ENCODE results near the gene FBXL7. TPM values are rescaled to one million over a fixed set of nuclear protein-coding genes. Genes with fewer than 3 reads are reported as not detected.

FBXL7 gene
- total and polyA plus RNA-seq, 2 donors (not counting 3 experiments of a cell fraction or from before 2014, with no cell fraction given) = 23.5 to 32.2 TPM

DNA sequence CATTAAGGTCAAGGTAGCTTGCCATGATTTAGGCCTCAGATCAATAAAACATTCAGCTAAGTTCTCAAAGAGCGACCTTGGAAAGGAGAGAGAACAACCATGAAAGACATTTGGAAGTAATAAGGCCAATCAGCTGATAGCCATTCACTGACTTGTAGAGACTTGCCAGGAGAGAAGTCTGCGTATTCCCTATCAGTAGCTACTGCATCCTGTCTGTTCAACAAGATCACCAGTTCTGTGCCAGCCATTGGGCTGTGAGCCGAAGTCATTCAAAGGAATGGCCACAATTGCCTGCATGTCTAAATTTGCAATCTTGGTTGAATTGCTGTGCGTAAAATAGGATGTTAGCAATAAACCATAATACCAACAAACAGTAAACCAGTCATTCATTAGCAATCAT is 219.8 kb downstream of the FBXL7 start:
- peaks cover 2% of the 10 kb centered on the region for H4K20me1 ChIP-seq (replicated peaks; ENCODE audit: control insufficient read depth, extremely low read depth, insufficient read depth, low read length)
- H3K79me2 ChIP-seq (ENCODE audit: control insufficient read depth, insufficient read depth, low read length) = peaks cover 8% of the 10 kb centered on the region
- H3K27me3 ChIP-seq (ENCODE audit: control insufficient read depth in 2 of 2, insufficient read depth in 2 of 2, low read length in 2 of 2) = no peaks in the 10 kb centered on the region
- no peak overlapping the region for H3K9ac ChIP-seq (replicated peaks; ENCODE audit: extremely low read depth, insufficient read depth, low read length)
- no peak overlapping the region for H3K27ac ChIP-seq (ENCODE audit: insufficient read depth, low read depth, low read length)
- CTCF ChIA-PET = interaction anchor here (0.7 to 1.7 kb wide), 8 partner anchors 9 to 274 kb away, joined by 3 to 8 read pairs (median 3); no protein-coding TSS in a partner anchor
- peak overlapping the region; percentile 64 for H3K4me2 ChIP-seq (ENCODE audit: insufficient read depth, low read length)
- no TSS peak for BruUV-seq (replicated peaks)
- H3K4me1 ChIP-seq (ENCODE audit: control insufficient read depth, extremely low read depth, insufficient read depth, low read length) = peaks cover 27% of the 10 kb centered on the region
- POLR2A ChIA-PET = no interaction called here
- intact Hi-C loops (cut with micrococcal nuclease) (no loop called here), dilution Hi-C loops (cut with MboI; ENCODE audit: extremely low pct_ligation_motif_present, low sequenced_read_pairs) (no loop called here)
- no peaks in the 10 kb centered on the region for H3K9me1 ChIP-seq (replicated peaks; ENCODE audit: control insufficient read depth, extremely low read depth, insufficient read depth, low read length)
- peak overlapping the region; percentile 5 for H2AFZ ChIP-seq (ENCODE audit: low read depth, low read length)
- peak; percentile 55 for FAIRE-seq
- H3K4me3 ChIP-seq (replicated peaks in 1 of 3; ENCODE audit: insufficient read depth in 1 of 3, low read depth in 1 of 3, low read length in 3 of 3) = no peak overlapping the region
- TF ChIP-seq GATA2 (IDR thresholded peaks at IDR 0.05; ENCODE audit: insufficient read depth, insufficient read length, low read depth, low read length) (no peak), POLR2AphosphoS5 (IDR thresholded peaks at IDR 0.05; ENCODE audit: insufficient read depth, low read depth, low read length) (peak; percentile 19), FOS (IDR thresholded peaks at IDR 0.05; ENCODE audit: borderline replicate concordance, insufficient read depth, low read length) (no peak), JUN (IDR thresholded peaks at IDR 0.05; ENCODE audit: borderline replicate concordance, insufficient read depth, insufficient read length, low read depth) (no peak)
- TF ChIP-seq, protein P1, sequence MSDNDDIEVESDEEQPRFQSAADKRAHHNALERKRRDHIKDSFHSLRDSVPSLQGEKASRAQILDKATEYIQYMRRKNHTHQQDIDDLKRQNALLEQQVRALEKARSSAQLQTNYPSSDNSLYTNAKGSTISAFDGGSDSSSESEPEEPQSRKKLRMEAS (IDR thresholded peaks at IDR 0.05; ENCODE audit: insufficient read depth, insufficient read length) = no peak
- DNase-seq (ENCODE audit: low read depth, low spot score) = peak; percentile 85
- no peaks in the 10 kb centered on the region for H3K9me3 ChIP-seq (replicated peaks; ENCODE audit: control insufficient read depth, insufficient read depth, low read length)
- H3K36me3 ChIP-seq (ENCODE audit: control insufficient read depth in 2 of 2, extremely low read depth in 1 of 2, insufficient read depth in 2 of 2, low read length in 2 of 2) = no peaks in the 10 kb centered on the region

GRCh38 chr5:15720515-15720914 is 220.5 kb downstream of the FBXL7 start:
- Histone ChIP-seq H3K36me3 (ENCODE audit: control insufficient read depth in 2 of 2, extremely low read depth in 1 of 2, insufficient read depth in 2 of 2, low read length in 2 of 2) (no peaks in the 10 kb centered on the region), H3K4me2 (ENCODE audit: insufficient read depth, low read length) (no peak overlapping the region), H3K9ac (replicated peaks; ENCODE audit: extremely low read depth, insufficient read depth, low read length) (no peak overlapping the region), H2AFZ (ENCODE audit: low read depth, low read length) (no peak overlapping the region), H3K79me2 (ENCODE audit: control insufficient read depth, insufficient read depth, low read length) (peaks cover 8% of the 10 kb centered on the region), H3K9me1 (replicated peaks; ENCODE audit: control insufficient read depth, extremely low read depth, insufficient read depth, low read length) (no peaks in the 10 kb centered on the region), H3K27ac (ENCODE audit: insufficient read depth, low read depth, low read length) (no peak overlapping the region), H3K27me3 (ENCODE audit: control insufficient read depth in 2 of 2, insufficient read depth in 2 of 2, low read length in 2 of 2) (no peaks in the 10 kb centered on the region), H3K9me3 (replicated peaks; ENCODE audit: control insufficient read depth, insufficient read depth, low read length) (no peaks in the 10 kb centered on the region), H4K20me1 (replicated peaks; ENCODE audit: control insufficient read depth, extremely low read depth, insufficient read depth, low read length) (peaks cover 2% of the 10 kb centered on the region), H3K4me1 (ENCODE audit: control insufficient read depth, extremely low read depth, insufficient read depth, low read length) (peaks cover 27% of the 10 kb centered on the region), H3K4me3 (replicated peaks in 1 of 3; ENCODE audit: insufficient read depth in 1 of 3, low read depth in 1 of 3, low read length in 3 of 3) (no peak overlapping the region)
- DNase-seq (ENCODE audit: low read depth, low spot score) (no peak), FAIRE-seq (no peak)
- ChIA-PET CTCF (interaction anchor here (0.7 to 1.7 kb wide), 5 partner anchors 10 to 273 kb away, joined by 3 to 8 read pairs (median 3); no protein-coding TSS in a partner anchor), POLR2A (no interaction called here)
- dilution Hi-C loops (cut with MboI; ENCODE audit: extremely low pct_ligation_motif_present, low sequenced_read_pairs) (no loop called here), intact Hi-C loops (cut with micrococcal nuclease) (no loop called here)
- BruUV-seq (replicated peaks) = no TSS peak
- TF ChIP-seq EZH2 (IDR thresholded peaks at IDR 0.05; ENCODE audit: borderline replicate concordance, low read depth, low read length, severe bottlenecking) (no peak), JUN (IDR thresholded peaks at IDR 0.05; ENCODE audit: borderline replicate concordance, insufficient read depth, insufficient read length, low read depth) (no peak), POLR2AphosphoS5 (IDR thresholded peaks at IDR 0.05; ENCODE audit: insufficient read depth, low read depth, low read length) (no peak), GATA2 (IDR thresholded peaks at IDR 0.05; ENCODE audit: insufficient read depth, insufficient read length, low read depth, low read length) (no peak), FOS (IDR thresholded peaks at IDR 0.05; ENCODE audit: borderline replicate concordance, insufficient read depth, low read length) (no peak), MYC (IDR thresholded peaks at IDR 0.05; ENCODE audit: low read depth, low read length) (no peak), CTCF (IDR thresholded peaks at IDR 0.05; ENCODE audit: extremely low read depth in 1 of 2, insufficient read depth in 1 of 2, low read depth in 1 of 2, low read length in 2 of 2) (no peak), POLR2A (IDR thresholded peaks at IDR 0.05; ENCODE audit: low read depth, low read length) (no peak)
- TF ChIP-seq, protein P1 (IDR thresholded peaks at IDR 0.05; ENCODE audit: insufficient read depth, insufficient read length) = no peak

Data from endothelial cell of umbilical vein (primary cell).